T-helper 2 cell treated with Interferon-gamma antibody and Interleukin-4, amounts not matched to agents 5 μg/mL and 100 μg/mL, for 36 hours (primary cell): Measurements from ENCODE around the gene MSLN.
"Not testable (repeated sequence)": the region's sequence is repeated elsewhere in the genome, so short reads cannot be mapped to it uniquely, and the experiment has no call there.

Source experiments
- DNase-seq: peaks from one replicate; pipeline ENCODE4 v3.0.0; 2021; ENCODE audit warnings: low spot score
- H3K27ac Mint-ChIP-seq: one replicate; pipeline ENCODE4 v1.8.0; 2021; ENCODE audit warnings: mild to moderate bottlenecking, mixed read lengths
- H3K27me3 Mint-ChIP-seq: one replicate; pipeline ENCODE4 v1.8.0; 2021; ENCODE audit warnings: low read depth, mixed read lengths
- H3K36me3 Mint-ChIP-seq: one replicate; pipeline ENCODE4 v1.8.0; 2021; ENCODE audit warnings: low read depth, mixed read lengths
- H3K4me1 Mint-ChIP-seq: one replicate; pipeline ENCODE4 v1.8.0; 2021; ENCODE audit warnings: low read depth, mixed read lengths
- H3K4me3 Mint-ChIP-seq: one replicate; pipeline ENCODE4 v1.8.0; 2022; ENCODE audit warnings: mild to moderate bottlenecking, moderate library complexity, mixed read lengths
- H3K9me3 Mint-ChIP-seq: one replicate; pipeline ENCODE4 v1.8.0; 2021; ENCODE audit warnings: mixed read lengths

The MSLN gene

GRCh38 chr16:765488-765865 lies 4.9 kb downstream of the MSLN start:
- H3K9me3 Mint-ChIP-seq: no peaks in the 10 kb centered on the region
- H3K27ac Mint-ChIP-seq: no peak overlapping the region
- H3K27me3 Mint-ChIP-seq: no peaks in the 10 kb centered on the region
- no peaks in the 10 kb centered on the region for H3K36me3 Mint-ChIP-seq
- no peaks in the 10 kb centered on the region for H3K4me1 Mint-ChIP-seq
- no peak for DNase-seq
- H3K4me3 Mint-ChIP-seq: no peak overlapping the region

GRCh38 chr16:766008-766819 lies 5.7 kb downstream of the MSLN start:
- H3K36me3 Mint-ChIP-seq: no peaks in the 10 kb centered on the region
- H3K4me1 Mint-ChIP-seq: no peaks in the 10 kb centered on the region
- H3K9me3 Mint-ChIP-seq: no peaks in the 10 kb centered on the region
- H3K27ac Mint-ChIP-seq: no peak overlapping the region
- no peak for DNase-seq
- H3K27me3 Mint-ChIP-seq: no peaks in the 10 kb centered on the region
- H3K4me3 Mint-ChIP-seq: no peak overlapping the region

DNA sequence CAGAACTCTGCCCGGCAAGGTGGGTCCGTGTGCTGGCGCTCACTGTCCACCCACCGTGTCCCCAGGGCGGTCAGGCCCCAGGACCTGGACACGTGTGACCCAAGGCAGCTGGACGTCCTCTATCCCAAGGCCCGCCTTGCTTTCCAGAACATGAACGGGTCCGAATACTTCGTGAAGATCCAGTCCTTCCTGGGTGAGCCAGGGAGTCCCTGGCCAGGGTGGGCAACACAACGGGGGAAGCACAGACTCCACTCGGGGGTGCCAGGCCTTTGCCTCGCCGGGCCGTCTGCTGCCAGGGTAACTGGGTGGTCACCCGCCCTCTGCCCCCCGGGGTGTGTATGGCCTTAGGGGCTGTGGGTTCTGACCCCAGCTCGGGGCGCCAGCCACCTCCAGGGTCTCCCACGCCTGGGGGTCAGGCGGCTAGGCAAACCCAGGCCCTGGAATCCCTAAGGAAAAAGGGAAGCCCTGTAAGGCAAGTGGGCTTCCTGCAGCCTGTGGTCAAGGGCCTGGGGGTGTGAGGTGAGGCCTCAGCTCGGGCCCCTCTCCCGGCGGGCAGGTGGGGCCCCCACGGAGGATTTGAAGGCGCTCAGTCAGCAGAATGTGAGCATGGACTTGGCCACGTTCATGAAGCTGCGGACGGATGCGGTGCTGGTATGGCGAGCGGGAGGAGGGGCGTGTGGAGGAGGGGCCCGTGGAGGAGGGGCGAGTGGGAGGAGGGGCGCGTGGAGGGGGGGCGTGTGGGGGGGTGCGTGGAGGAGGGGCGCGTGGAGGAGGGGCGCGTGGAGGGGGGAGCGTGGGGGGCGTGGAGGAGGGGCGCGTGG lies 6.5 kb downstream of the MSLN start:
- Mint-ChIP-seq H3K36me3 (no peaks in the 10 kb centered on the region), H3K4me1 (no peaks in the 10 kb centered on the region), H3K9me3 (no peaks in the 10 kb centered on the region), H3K4me3 (no peak overlapping the region), H3K27ac (no peak overlapping the region), H3K27me3 (no peaks in the 10 kb centered on the region)
- DNase-seq: no peak

DNA sequence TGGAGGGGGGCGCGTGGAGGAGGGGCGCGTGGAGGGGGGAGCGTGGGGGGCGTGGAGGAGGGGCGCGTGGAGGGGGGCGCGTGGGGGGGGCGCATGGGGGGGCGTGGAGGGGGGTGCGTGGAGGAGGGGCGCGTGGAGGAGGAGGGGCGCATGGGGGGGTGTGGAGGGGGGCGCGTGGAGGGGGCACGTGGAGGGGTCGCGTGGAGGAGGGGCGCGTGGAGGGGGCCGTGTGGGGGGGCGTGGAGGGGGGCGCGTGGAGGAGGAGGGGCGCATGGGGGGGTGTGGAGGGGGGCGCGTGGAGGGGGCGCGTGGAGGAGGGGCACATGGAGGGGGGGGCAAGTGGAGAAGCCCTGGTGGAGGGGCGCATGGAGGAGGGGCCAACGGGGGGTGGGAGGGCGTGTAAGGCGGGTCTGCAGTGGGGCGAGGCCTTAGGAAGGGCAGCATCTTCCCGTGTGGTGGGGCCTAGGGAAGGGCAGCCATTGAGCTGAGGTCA lies 7.3 kb downstream of the MSLN start:
- H3K36me3 Mint-ChIP-seq: no peaks in the 10 kb centered on the region
- H3K9me3 Mint-ChIP-seq: no peaks in the 10 kb centered on the region
- no peaks in the 10 kb centered on the region for H3K4me1 Mint-ChIP-seq
- H3K27ac Mint-ChIP-seq: no peak overlapping the region
- H3K27me3 Mint-ChIP-seq: no peaks in the 10 kb centered on the region
- no peak for DNase-seq
- no peak overlapping the region for H3K4me3 Mint-ChIP-seq

- H3K4me3 Mint-ChIP-seq: no peak overlapping the region
- DNase-seq: no peak
- H3K4me1 Mint-ChIP-seq: no peaks in the 10 kb centered on the region
- no peaks in the 10 kb centered on the region for H3K27me3 Mint-ChIP-seq
- no peaks in the 10 kb centered on the region for H3K9me3 Mint-ChIP-seq
- H3K27ac Mint-ChIP-seq: no peak overlapping the region
- H3K36me3 Mint-ChIP-seq: no peaks in the 10 kb centered on the region
Observed at GRCh38 chr16:768428-768827, 7.9 kb downstream of the MSLN start.

DNA sequence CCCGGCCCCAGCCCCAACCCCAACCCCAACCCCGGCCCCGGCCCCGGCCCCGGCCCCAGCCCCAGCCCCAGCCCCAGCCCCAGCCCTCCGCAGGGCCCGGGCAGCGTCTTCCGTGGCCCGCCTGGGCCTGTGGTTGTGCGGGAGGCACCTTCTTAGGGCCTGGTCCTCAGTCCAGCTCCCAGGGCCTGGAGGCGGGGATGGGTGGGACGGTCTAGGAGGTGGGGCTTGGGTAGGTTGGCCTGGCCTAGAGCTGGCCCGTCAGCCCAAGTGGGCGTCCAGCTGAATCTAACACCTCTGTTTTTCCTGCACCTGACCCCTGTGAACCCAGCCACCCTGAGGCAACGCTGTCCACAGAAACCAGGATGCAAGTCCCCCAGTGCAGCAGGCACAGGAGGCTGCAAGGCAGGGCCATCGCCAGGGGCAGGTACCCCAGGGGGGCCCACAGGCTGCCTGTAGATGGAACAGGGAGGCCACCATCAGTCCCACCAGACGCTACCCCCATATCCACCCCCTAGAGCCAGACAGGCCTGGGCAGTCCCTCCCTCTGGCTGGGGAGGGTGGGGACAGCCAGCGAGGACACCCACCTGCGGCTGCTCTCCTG lies 8.8 kb downstream of the MSLN start:
- Mint-ChIP-seq H3K4me3 (no peak overlapping the region), H3K9me3 (no peaks in the 10 kb centered on the region), H3K4me1 (no peaks in the 10 kb centered on the region), H3K27ac (no peak overlapping the region), H3K27me3 (no peaks in the 10 kb centered on the region), H3K36me3 (no peaks in the 10 kb centered on the region)
- DNase-seq: no peak

DNA sequence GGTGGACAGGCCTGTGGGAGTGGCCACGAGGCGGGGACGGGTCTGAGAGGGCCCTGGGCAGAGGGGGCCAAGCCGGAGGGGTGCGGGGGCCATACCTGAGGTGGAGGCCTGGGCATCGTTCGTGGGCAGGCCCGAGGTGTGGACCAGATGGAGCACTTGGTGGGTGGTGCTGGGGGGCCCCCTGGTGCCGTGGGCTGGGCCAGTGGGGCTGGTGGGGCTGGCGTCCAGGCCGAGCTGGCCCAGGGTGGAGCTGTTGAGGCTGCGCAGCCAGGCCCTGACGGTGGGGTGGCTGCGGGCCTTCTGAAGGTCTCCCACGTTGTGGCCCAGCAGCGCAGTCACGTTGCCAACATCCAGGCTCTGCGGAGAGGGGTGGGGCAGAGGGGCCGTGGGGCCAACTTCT lies 9.4 kb downstream of the MSLN start:
- no peaks in the 10 kb centered on the region for H3K4me1 Mint-ChIP-seq
- H3K36me3 Mint-ChIP-seq: no peaks in the 10 kb centered on the region
- H3K27me3 Mint-ChIP-seq: no peaks in the 10 kb centered on the region
- no peaks in the 10 kb centered on the region for H3K9me3 Mint-ChIP-seq
- H3K27ac Mint-ChIP-seq: no peak overlapping the region
- DNase-seq: no peak
- no peak overlapping the region for H3K4me3 Mint-ChIP-seq

- Mint-ChIP-seq H3K4me3 (no peak overlapping the region), H3K27ac (no peak overlapping the region), H3K9me3 (no peaks in the 10 kb centered on the region), H3K4me1 (no peaks in the 10 kb centered on the region), H3K27me3 (no peaks in the 10 kb centered on the region), H3K36me3 (no peaks in the 10 kb centered on the region)
- DNase-seq: no peak
Observed at GRCh38 chr16:770411-770810, 9.9 kb downstream of the MSLN start.

- no peak for DNase-seq
- Mint-ChIP-seq H3K27ac (no peak overlapping the region), H3K4me3 (no peak overlapping the region), H3K4me1 (no peaks in the 10 kb centered on the region), H3K36me3 (no peaks in the 10 kb centered on the region), H3K9me3 (no peaks in the 10 kb centered on the region), H3K27me3 (no peaks in the 10 kb centered on the region)
Observed at GRCh38 chr16:772959-773358, 12.4 kb downstream of the MSLN start.

DNA sequence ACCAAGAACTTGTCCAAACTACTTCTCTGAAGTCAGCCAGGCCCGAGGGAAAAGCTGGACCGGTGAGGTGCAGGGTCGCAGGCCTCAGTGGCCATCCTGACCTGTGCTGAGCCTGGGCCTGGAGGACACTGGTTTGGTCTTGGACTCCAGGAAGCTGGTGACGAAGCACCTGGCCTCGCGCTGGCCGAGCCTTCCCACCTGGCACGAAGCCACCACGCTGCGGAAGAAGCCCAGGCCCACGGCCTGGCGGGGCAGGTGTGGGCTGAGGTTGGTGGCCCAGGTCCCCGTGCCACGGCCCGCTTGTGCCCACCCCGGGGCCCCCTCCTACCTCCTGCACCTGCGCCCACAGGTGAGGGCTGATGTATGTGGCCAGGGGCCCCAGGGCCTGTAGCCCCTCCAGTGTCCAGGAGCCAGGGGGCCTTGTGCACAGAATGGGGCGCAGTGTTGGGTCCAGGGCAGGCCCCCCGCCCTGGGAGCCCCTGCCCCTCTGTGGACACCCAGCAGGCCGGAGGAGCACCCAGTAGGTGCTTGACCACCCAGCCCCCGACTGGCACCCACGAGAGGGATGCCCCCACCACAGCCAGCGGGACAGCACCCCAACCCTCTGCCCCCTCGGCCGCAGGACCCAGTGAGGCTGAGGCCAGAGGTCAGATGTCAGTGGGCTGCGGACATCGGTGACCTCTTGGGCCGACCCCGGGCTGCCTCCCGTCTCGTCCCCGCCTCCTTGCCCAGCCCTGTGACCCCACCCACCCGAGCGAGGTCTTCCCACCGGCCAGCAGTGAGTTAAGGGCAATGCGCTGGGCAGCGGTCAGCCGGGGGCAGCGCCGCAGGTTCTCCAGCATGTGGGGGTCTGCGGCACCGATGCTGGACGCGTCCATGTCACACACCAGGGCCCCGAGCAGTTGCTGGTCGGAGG lies 13.8 kb downstream of the MSLN start:
- Mint-ChIP-seq H3K4me1 (no peaks in the 10 kb centered on the region), H3K9me3 (no peaks in the 10 kb centered on the region), H3K4me3 (no peak overlapping the region), H3K27me3 (no peaks in the 10 kb centered on the region), H3K27ac (no peak overlapping the region), H3K36me3 (no peaks in the 10 kb centered on the region)
- no peak for DNase-seq

DNA sequence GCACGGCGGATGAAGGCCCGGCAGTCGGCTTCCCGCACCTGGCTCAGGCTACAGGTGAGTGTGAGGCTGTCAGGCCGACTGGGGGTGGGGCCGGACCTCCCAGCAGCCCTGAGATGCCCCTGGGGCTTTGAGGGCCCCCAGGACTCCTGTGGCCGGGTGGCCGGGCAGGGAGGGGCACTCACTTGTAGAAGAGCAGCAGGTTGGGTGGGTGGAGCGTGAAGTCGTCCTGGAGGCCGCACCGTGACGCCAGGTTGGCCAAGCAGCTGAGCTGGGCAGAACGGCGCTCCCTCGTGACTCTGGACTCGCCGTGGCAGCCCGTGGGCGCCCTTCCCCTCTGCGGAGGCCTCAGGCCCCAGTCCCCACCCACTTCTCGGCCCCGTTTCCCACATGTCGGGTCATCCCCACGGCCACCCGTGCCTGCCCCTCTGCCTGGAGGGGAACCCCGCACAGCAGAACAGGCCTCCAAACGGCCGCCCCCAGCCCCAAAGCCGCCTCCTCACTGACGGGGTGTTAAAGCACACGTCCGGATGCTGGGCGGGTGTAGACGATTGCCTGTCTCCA lies 14.8 kb downstream of the MSLN start:
- Mint-ChIP-seq H3K36me3 (no peaks in the 10 kb centered on the region), H3K4me3 (no peak overlapping the region), H3K9me3 (no peaks in the 10 kb centered on the region), H3K27ac (no peak overlapping the region), H3K4me1 (no peaks in the 10 kb centered on the region), H3K27me3 (no peaks in the 10 kb centered on the region)
- no peak for DNase-seq

DNA sequence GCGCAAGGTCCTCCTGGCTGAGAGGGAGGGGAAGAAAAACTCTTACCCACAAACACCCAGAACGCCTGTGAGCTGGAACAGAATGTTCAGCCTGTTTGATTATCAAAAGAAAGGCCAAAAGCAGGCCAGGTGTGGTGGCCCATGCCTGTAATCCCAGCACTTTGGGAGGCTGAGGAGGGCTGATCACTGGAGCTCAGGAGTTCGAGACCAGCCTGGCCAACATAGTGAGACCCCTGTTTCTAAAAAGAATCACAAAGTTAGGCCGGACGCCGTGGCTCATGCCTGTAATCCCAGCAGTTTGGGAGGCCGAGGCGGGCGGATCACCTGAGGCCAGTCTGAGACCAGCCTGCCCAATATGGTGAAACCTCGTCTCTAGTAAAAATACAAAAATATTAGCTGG lies 15.8 kb downstream of the MSLN start:
- H3K36me3 Mint-ChIP-seq, H3K9me3 Mint-ChIP-seq, H3K4me1 Mint-ChIP-seq, H3K27ac Mint-ChIP-seq, H3K27me3 Mint-ChIP-seq, DNase-seq, H3K4me3 Mint-ChIP-seq: not testable (repeated sequence)

DNA sequence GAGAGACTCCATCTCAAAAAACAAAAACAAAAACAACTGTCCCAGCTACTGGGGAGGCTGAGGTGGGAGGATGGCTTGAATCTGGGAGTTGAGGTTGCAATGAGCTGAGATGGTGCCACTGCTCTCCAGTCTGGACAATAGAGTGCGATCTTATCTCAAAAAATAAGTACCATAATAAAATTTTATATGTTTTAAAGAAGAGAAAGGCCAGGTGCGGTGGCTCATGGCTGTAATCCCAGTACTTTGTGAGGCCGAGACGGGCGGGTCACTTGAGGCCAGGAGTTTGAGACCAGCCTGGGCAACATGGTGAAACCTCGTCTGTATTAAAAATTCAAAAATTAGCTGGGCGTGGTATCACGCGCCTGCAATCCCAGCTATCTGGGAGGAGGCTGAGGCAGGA lies 16.3 kb downstream of the MSLN start:
- no peak for DNase-seq
- H3K36me3 Mint-ChIP-seq: no peaks in the 10 kb centered on the region
- no peaks in the 10 kb centered on the region for H3K4me1 Mint-ChIP-seq
- H3K9me3 Mint-ChIP-seq: no peaks in the 10 kb centered on the region
- no peak overlapping the region for H3K27ac Mint-ChIP-seq
- no peaks in the 10 kb centered on the region for H3K27me3 Mint-ChIP-seq
- H3K4me3 Mint-ChIP-seq: no peak overlapping the region
